ENCODE results near the gene RAB29.

DNA sequence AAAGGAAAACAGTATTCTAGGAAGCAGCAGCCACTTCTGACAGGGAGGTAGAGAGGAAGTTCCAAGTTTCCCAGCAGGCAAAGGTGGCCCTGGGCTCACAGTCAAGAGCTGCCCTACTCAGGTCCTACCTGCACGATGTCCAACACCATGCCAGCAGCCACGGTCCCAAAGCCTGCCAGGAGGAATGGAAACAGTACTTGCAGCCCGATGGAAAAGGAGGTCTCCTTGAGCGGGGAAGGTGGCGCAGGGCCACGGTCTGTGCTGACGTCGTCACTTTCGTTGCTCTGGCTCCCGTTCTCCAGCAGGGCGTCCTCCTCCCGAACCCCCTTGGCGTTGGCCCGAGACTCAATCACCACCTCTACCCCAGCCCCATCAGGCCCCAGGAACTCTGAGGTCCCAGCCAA, 34.7 kb upstream of the RAB29 start:
- TF ChIP-seq POLR2A (IDR thresholded peaks at IDR 0.05) (no peak), CTCF (IDR thresholded peaks at IDR 0.05 in 4 of 5, conservative IDR thresholded peaks at IDR 0.05 in 1 of 5) (no peak)

Data from gastrocnemius medialis (tissue), 4 donors.